22Rv1 (cell line): ENCODE results near the gene RALGPS1.

ENCODE experiments used
- ZFX ChIP-seq: fragments of 450-650 bp; IDR thresholded peaks from 2 replicates; pipeline ENCODE4 v1.6.1; 2017; ENCODE audit warnings: antibody characterized with exemption, borderline replicate concordance
- TF ChIP-seq, protein P1 (sequence below): fragments of 450-650 bp; IDR thresholded peaks from 2 replicates; pipeline ENCODE4 v1.5.1; 2017; ENCODE audit warnings: mild to moderate bottlenecking

DNA sequence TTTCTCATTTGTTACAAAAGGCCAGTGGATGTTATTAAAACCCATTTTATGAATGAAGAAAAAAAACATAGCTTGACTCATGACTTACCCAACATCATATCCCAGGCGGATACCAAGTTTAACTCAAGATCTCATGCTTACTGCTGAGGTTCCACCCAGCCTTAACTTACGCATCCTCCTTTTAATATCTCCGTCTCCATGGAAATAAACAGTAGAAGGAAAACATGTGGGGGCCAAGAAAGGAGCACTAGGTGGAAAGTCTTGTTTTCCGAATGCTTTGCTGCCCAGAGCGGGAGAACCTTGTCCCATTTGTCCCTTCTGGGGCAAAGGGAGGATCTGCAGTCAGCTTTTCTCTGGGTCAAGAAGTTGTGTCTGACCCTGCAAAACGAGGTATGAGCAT is 163.8 kb downstream of the RALGPS1 start:
- TF ChIP-seq, protein P1, sequence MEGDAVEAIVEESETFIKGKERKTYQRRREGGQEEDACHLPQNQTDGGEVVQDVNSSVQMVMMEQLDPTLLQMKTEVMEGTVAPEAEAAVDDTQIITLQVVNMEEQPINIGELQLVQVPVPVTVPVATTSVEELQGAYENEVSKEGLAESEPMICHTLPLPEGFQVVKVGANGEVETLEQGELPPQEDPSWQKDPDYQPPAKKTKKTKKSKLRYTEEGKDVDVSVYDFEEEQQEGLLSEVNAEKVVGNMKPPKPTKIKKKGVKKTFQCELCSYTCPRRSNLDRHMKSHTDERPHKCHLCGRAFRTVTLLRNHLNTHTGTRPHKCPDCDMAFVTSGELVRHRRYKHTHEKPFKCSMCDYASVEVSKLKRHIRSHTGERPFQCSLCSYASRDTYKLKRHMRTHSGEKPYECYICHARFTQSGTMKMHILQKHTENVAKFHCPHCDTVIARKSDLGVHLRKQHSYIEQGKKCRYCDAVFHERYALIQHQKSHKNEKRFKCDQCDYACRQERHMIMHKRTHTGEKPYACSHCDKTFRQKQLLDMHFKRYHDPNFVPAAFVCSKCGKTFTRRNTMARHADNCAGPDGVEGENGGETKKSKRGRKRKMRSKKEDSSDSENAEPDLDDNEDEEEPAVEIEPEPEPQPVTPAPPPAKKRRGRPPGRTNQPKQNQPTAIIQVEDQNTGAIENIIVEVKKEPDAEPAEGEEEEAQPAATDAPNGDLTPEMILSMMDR: no peak
- no peak for TF ChIP-seq ZFX
